ENCODE results near the gene SF3A2. TPM values are rescaled to one million over a fixed set of nuclear protein-coding genes. Genes with fewer than 3 reads are reported as not detected.
A peak's percentile ranks its signal among the peaks of the same experiment; 100 is the strongest.

The SF3A2 gene
- polyA plus RNA-seq, 1 donor from 2014 or later, result 14.4 TPM

DNA sequence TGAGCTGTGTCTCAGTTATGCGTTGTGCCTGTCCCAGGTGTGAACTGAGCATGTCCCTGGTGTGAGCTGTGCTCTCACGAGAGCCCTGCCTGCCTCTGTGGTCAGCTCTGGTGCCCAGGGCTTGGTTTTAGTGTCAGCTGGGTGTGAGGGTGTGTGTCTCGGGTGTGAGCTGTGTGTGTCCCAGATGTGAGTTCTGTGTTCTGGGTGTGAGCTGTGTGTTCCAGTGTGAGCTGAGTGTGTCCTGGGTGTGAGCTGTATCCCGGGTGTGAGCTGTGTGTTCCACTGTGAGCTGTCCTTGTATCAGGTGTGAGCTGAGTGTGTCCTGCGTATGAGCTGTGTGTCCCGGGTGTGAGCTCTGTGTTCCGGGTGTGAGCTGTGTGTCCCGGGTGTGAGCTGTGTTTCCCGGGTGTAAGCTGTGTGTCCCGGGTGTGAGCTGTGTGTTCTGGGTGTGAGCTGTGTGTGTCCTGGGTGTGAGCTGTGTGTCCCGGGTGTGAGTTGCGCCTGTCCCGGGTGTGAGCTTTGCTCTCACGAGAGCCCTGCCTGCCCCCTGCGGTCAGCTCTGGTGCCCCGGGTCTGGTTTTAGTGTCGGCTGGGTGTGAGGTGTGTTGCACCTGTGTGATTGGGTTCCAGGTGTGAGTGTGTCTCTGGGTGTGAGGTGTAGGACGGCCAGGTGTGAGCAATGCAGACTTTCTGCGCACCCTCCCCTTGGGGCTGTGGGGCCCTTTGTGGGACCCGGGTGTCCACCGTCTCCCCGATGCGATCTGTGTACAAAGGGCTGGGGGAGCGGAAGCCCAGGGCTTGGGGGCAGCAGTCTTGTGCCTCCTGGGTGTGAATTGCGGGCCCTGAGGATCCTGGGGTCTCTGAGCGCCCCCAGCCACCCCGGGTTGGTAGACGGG is 52.4 kb downstream of the SF3A2 start:
- Histone ChIP-seq H3K4me3 (ENCODE audit: low read length) (no peak overlapping the region), H2AFZ (ENCODE audit: low read depth, low read length) (no peak overlapping the region), H3K4me2 (ENCODE audit: low read length) (no peak overlapping the region), H3K79me2 (replicated peaks; ENCODE audit: insufficient read depth, low read length) (no peaks in the 10 kb centered on the region), H3K9me2 (ENCODE audit: insufficient read depth, low read length) (no peaks in the 10 kb centered on the region), H3K36me3 (ENCODE audit: insufficient read depth, low read length) (no peaks in the 10 kb centered on the region), H3F3A (ENCODE audit: insufficient read depth, low read length, poor library complexity, severe bottlenecking) (no peaks in the 10 kb centered on the region), H3K27ac (ENCODE audit: low read length) (no peak overlapping the region), H3K9me3 (ENCODE audit: low read length) (no peaks in the 10 kb centered on the region), H3K27me3 (ENCODE audit: insufficient read depth, low read depth, low read length) (peaks cover 56% of the 10 kb centered on the region), H4K20me1 (ENCODE audit: insufficient read depth) (no peaks in the 10 kb centered on the region), H3K9ac (ENCODE audit: low read length) (no peak overlapping the region)
- TF ChIP-seq CTCF (IDR thresholded peaks at IDR 0.05; ENCODE audit: poor library complexity, severe bottlenecking) (no peak), TAF1 (IDR thresholded peaks at IDR 0.05; ENCODE audit: low read depth) (no peak), MXI1 (conservative IDR thresholded peaks at IDR 0.05; ENCODE audit: poor library complexity, severe bottlenecking) (no peak), RAD21 (conservative IDR thresholded peaks at IDR 0.05) (no peak), EP300 (conservative IDR thresholded peaks at IDR 0.05; ENCODE audit: poor library complexity, severe bottlenecking) (no peak), EZH2 (IDR thresholded peaks at IDR 0.05; ENCODE audit: borderline replicate concordance, insufficient read depth, low read length, poor library complexity, severe bottlenecking) (no peak), SMC3 (conservative IDR thresholded peaks at IDR 0.05; ENCODE audit: poor library complexity) (no peak)

DNA sequence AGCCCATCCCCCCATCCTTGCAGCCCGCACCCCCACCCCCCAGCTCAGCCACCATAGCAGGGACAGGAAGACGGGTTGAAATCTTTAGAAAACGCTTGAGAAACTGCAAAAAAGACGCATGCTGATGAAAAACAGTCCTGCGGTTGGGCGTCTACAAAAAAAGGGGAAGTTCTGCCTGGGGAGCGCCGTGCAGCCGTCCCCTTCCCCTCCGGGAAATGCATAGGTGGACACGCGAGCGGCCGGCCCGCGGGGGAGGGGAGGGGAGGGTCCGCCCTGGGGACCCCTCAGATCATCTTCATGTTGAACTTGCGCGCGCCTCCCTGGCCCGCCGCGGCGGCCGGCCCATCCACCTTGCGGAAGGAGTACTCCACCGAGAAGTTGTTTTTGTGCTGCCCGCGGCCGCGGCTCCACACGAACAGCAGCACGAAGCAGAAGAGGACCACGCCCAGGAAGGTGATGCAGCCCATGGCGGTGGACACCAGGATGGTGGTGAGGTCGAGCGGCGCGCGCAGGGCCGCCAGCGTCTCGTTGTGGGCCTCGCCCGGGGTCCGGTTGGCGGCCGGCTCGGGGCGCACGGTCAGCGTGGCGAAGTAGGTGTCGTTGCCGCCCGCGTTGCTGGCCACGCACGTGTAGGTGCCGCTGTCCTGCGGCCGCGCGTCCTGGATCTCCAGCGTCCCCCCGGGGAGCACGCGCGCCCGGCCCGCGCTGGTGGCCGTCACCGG is 53.3 kb downstream of the SF3A2 start:
- Histone ChIP-seq H3K9me3 (ENCODE audit: low read length) (no peaks in the 10 kb centered on the region), H3K36me3 (ENCODE audit: insufficient read depth, low read length) (no peaks in the 10 kb centered on the region), H3K27ac (ENCODE audit: low read length) (no peak overlapping the region), H3K4me3 (ENCODE audit: low read length) (peak overlapping the region; percentile 46), H3K79me2 (replicated peaks; ENCODE audit: insufficient read depth, low read length) (no peaks in the 10 kb centered on the region), H3K4me2 (ENCODE audit: low read length) (no peak overlapping the region), H4K20me1 (ENCODE audit: insufficient read depth) (no peaks in the 10 kb centered on the region), H3K27me3 (ENCODE audit: insufficient read depth, low read depth, low read length) (peaks cover 56% of the 10 kb centered on the region), H2AFZ (ENCODE audit: low read depth, low read length) (no peak overlapping the region), H3F3A (ENCODE audit: insufficient read depth, low read length, poor library complexity, severe bottlenecking) (no peaks in the 10 kb centered on the region), H3K9me2 (ENCODE audit: insufficient read depth, low read length) (no peaks in the 10 kb centered on the region), H3K9ac (ENCODE audit: low read length) (no peak overlapping the region)
- TF ChIP-seq, protein P1, sequence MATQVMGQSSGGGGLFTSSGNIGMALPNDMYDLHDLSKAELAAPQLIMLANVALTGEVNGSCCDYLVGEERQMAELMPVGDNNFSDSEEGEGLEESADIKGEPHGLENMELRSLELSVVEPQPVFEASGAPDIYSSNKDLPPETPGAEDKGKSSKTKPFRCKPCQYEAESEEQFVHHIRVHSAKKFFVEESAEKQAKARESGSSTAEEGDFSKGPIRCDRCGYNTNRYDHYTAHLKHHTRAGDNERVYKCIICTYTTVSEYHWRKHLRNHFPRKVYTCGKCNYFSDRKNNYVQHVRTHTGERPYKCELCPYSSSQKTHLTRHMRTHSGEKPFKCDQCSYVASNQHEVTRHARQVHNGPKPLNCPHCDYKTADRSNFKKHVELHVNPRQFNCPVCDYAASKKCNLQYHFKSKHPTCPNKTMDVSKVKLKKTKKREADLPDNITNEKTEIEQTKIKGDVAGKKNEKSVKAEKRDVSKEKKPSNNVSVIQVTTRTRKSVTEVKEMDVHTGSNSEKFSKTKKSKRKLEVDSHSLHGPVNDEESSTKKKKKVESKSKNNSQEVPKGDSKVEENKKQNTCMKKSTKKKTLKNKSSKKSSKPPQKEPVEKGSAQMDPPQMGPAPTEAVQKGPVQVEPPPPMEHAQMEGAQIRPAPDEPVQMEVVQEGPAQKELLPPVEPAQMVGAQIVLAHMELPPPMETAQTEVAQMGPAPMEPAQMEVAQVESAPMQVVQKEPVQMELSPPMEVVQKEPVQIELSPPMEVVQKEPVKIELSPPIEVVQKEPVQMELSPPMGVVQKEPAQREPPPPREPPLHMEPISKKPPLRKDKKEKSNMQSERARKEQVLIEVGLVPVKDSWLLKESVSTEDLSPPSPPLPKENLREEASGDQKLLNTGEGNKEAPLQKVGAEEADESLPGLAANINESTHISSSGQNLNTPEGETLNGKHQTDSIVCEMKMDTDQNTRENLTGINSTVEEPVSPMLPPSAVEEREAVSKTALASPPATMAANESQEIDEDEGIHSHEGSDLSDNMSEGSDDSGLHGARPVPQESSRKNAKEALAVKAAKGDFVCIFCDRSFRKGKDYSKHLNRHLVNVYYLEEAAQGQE (IDR thresholded peaks at IDR 0.05; ENCODE audit: borderline replicate concordance), result no peak
- TF ChIP-seq CTCF (IDR thresholded peaks at IDR 0.05; ENCODE audit: poor library complexity, severe bottlenecking), result no peak

Data from neural cell (in vitro differentiated cells).